NCI-H524 treated with DMSO at 0.1 percent for 48 hours (cell line): ENCODE measurements around the gene MAP4K4.
A peak's percentile ranks its signal among the peaks of the same experiment; 100 is the strongest.
"Not testable (repeated sequence)": the region's sequence is repeated elsewhere in the genome, so short reads cannot be mapped to it uniquely, and the experiment has no call there.

ENCODE experiments used
- DNase-seq: peaks from one replicate; lab custom pipeline; 2025; lab: John Stamatoyannopoulos, UW

The MAP4K4 gene

DNA sequence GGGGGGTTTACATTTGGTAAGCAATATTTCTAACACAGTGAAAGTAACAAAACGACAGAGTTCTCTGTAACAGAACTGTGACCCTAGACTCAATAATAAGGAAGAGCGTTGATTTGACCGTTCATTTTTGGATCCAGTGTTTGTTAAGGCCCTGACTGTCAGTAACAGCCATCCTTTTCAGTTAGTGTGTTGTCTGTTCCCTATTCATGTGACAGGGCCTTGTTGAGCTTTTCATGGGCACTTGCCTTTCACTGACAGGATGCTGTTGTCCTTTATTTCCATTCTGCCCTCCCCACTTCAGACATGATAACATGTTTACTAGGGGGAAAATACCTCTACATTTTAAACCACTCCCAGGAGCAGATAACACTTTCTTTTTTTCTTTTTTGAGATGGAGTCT lies 45.8 kb downstream of the MAP4K4 start:
- no peak for DNase-seq

DNA sequence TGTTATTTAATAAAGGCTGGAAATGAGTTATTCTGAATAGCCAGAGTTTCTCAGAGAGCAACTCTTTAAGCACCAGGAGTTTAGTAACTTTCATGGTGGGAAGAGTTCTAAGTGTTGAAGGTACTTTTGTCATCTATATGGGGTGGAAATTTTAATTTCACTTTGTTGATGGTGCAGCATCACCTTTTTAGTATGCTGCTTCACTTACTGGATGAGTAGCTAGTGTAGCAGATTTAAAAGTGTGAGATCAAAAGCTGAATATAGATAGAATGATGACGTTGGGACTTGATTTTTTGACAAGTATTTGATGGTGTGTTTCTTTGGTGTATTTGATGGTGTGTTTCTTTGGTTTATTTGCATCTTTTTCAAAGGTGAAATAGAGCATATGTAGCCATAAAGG lies 47.3 kb downstream of the MAP4K4 start:
- DNase-seq: no peak

- no peak for DNase-seq
Measured at GRCh38 chr2:101745711-101746694, 48.5 kb downstream of the MAP4K4 start.

- no peak for DNase-seq
Measured at GRCh38 chr2:101748000-101748399, 50.5 kb downstream of the MAP4K4 start.

- not testable (repeated sequence) for DNase-seq
Measured at GRCh38 chr2:101748462-101748861, 51.0 kb downstream of the MAP4K4 start.

DNA sequence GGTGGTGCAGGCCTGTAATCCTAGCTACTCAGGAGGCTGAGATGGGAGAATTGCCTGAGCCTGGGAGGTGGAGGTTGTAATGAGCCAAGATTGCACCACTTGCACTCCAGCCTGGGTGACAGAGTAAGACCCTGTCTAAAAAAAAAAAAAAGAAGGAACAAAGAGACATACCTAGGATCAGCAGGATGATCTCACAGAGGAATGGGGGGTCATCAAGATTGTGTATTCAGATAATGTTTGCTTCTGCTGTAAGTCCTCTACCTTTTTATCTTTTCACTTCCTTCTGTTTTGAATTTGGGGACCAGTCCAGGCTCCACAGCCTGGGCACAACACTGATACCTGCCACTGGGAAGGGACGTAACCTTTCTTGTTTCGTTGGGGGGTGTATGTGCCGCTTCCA lies 53.2 kb downstream of the MAP4K4 start:
- no peak for DNase-seq

GRCh38 chr2:101751276-101751815 lies 53.8 kb downstream of the MAP4K4 start:
- no peak for DNase-seq

DNA sequence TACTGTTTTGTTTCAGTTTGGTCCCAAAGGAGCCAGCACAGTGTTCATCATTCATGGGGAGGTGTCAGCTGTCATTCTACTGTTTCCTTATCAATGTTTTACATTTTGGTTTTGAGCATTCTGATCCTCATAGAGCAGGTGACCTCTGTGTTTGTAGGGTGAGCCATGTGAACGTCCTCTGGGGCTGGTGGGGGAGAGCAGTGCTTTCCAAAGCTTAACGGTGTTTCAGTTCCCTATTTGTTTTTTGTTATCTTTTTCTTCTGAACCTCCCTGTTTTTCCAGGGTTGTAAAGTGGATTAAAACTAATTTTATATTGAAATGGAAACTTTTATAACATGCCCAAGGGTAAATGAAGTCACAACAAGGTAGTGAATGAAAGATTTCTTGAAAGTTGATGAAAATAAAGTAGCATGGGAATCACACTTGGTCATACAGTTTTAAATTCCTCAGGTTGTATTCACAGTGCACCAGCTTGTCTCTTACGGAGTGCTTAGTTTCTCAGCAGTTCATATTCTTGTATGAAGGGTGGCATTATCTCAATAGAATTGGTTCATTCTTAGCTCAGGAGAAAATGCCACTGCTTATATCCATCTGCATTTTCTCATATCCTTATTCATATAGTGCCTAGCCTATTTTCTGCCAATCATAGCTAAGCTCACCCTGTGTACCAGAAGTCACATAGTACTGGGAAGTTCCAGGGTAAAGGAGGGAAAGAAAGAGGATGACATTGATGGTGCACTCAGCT lies 54.5 kb downstream of the MAP4K4 start:
- DNase-seq: no peak

GRCh38 chr2:101752716-101753616 lies 55.5 kb downstream of the MAP4K4 start:
- no peak for DNase-seq

DNA sequence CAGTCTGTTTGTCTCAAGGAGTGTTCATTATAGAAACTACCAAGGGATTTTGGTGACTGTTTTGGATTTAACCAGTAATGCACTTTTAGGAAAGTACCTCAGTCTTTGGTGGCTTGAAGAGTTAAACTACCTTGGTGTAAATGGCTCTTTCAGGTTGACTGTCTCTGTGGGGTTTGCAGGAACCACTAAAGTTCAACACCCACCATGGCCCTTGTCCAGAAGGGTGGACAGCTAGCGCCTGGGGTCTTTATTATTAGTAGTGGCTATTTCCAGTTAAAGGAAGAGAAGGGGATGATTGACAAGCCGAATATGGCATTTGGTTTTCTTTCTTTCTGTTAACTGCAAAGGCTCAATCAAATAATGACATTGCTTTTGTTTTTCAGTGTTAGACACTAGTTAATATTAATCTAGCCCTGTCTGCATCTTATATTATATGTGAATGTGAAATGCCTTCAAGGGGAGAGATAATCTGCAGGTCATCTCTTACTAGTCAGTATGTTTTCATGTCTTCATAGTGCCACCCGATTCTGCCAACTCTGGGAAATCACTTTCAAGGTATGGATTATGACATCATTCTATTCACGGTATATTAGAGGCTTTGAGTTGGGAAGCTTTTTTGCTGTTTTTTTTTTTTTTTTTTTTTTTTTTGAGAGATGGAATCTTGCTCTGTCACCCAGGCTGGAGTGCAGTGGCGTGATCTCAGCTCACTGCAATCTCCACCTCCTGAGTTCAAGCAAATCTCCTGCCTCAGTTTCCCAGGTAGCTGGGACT lies 56.4 kb downstream of the MAP4K4 start:
- no peak for DNase-seq

- no peak for DNase-seq
Measured at GRCh38 chr2:101754618-101755017, 57.1 kb downstream of the MAP4K4 start.

DNA sequence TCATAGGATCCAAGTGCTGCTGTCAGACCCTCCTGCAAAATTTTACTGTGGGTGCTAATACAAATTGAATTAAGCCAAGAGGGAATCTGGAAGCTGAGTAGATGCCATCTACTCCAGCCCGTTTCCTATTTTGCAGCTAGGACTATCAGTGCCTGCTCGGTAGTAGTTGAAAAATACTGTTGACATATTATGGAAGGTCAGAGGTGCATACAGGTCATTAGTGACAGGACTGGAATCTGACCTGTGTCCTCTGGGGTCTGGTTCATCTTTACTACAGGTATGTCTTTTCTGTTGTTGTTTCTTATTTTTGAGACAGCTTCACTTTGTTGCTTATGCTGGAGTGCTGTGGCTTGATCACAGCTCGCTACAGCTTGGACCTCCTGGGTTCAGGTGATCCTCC lies 58.8 kb downstream of the MAP4K4 start:
- DNase-seq: no peak

- DNase-seq: no peak
Measured at GRCh38 chr2:101758001-101758400, 60.5 kb downstream of the MAP4K4 start.

DNA sequence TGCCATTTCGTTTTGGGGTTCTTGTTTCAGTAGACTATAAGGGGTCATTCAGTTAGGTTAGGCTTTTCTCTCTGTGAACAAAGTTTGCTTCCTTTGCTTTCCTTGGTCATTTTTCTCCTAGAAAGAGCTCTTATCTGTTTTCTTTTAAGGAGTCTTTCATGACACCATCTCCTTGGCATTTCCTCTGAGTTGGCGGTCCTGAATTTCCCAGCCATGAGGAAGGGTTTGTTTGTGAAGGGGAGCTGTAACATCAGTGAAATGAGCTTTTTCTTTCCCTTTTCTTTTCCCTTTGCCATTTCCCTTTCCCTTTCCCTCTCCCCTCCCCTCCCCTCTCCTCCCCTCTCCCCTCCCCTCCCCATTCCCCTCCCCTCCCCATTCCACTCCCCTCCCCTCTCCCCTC lies 61.7 kb downstream of the MAP4K4 start:
- no peak for DNase-seq

DNA sequence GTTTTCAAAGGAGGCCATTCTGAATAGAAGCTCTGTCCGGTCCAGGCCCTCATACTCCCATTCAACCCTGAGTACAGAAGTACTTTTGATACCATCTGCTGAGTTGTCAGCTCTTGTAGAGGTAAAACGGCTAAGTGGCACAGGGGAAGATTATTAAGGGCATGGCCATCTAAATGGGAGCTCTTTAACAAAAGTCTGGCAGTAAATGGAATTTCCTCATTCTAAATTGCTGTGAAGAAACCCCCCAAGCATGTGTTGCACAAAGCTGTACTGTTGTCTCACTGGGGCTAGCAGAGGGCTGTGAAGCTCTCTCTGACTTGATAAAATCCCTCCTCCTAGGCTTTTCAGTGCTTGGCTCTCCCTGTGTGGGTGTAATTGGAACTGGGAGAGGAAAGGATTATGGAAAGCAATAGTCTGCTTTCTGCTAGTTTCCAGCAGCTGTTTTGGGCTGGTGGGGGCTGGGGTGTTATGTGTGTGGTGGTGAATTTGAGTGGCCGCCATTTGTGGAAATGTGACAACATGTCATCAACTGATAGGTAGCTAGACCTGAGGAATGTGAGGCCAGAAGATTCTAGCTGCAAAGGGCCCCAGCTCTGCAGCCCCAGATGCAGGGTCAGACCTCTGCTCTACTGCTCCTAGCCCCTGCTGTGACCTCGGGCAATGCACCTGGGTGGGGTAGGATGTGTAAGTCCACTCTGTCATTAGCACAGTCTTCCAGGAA lies 65.1 kb downstream of the MAP4K4 start:
- DNase-seq: peak; percentile 81

DNA sequence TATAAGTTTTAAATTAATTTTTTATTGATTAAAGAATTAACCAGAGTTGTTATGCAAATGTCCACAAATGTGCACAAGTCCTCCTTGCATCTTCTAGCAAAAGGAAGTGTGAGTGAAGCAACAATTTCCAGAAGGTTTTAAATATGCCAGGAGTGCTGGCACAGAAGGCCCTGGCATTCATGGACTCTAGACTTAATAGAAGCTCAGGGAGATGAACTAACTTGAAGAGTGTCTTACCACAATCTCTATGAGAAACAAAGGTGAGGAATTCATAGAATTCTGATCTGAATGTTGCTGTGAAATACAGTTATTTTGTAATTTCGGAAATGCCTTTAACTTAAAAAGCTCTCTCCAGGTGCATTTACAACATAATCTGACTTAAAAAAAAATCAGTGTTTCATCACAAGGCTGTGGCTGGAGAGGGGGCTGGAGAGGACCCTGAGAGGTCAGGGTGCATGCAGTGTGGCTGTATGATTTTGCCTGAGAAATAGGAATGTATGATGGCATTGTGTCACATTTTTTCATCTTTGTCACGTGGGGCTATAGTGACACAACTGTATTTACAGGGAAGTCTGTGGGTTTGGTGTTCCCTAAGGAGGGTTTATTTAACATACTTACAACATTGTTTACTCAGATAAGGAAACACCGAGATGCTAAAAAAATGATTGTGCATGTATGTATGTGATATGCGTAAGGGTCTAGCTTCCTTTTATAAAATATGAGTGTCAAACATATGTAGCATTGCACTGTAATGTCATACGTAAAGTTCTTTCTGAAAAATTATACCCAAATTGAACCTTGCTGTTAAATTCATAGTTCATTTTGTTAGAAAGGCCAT lies 66.2 kb downstream of the MAP4K4 start:
- DNase-seq: no peak

DNA sequence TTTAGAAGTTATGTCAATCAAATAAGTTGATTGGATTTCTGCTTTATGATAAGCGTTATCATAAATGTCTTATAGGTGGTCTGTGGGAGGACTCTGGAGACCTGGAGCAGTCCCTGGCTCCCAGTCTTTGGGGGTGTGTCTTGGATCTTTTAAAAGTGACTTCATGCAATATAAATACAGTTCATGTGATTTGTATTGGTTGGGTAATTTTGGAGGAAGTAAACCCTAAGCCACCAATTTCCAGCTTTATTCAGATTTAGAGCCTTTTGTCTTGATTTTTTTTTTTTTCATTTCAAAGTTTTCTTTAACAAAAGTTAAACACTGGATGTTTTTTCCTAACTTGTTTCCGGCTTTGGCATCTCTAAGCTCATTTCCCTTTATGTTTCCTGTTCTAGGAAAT lies 68.8 kb downstream of the MAP4K4 start:
- no peak for DNase-seq

GRCh38 chr2:101766871-101767739 lies 69.6 kb downstream of the MAP4K4 start:
- no peak for DNase-seq
